Measurements from ENCODE around the gene GRHL1. TPM values are rescaled to one million over a fixed set of nuclear protein-coding genes. Genes with fewer than 3 reads are reported as not detected.

The GRHL1 gene
- total and polyA plus RNA-seq, 2 of the 4 experiments (the other 2 are of a cell fraction) = 0.18 to 0.21 TPM

GRCh38 chr2:10019174-10019573 lies 67.7 kb downstream of the GRHL1 start:
- H2BK120ac ChIP-seq (ENCODE audit: low read depth, low read length) = no peak overlapping the region
- no peak overlapping the region for H3K27ac ChIP-seq (ENCODE audit: insufficient read depth, low read length)
- intact Hi-C loops (cut with micrococcal nuclease) = no loop called here
- H2BK5ac ChIP-seq (ENCODE audit: low read depth, low read length, poor library complexity, severe bottlenecking) = no peak overlapping the region
- no peak overlapping the region for H3K9ac ChIP-seq (ENCODE audit: low read depth, low read length)
- no peak overlapping the region for H3K23ac ChIP-seq (ENCODE audit: low read depth, low read length)
- no peak overlapping the region for H2BK15ac ChIP-seq (ENCODE audit: low read depth, low read length)
- H3K4me3 ChIP-seq (ENCODE audit: insufficient read depth, low read depth, low read length) = no peak overlapping the region
- no peaks in the 10 kb centered on the region for H4K20me1 ChIP-seq (ENCODE audit: insufficient read depth, low read length)
- CTCF ChIA-PET = no interaction called here
- 92% methylated on average over 2 of the region's 8 CpGs; no CpG with 5 or more reads in 1 of the 2 experiments for WGBS, 2 experiments (ENCODE audit: extremely low coverage in 2 of 2, insufficient read length in 1 of 2)
- H3K4me2 ChIP-seq (ENCODE audit: low read depth, low read length) = no peak overlapping the region
- no peak overlapping the region for H3K56ac ChIP-seq (ENCODE audit: extremely low read depth, insufficient read depth, low read length)
- no peak overlapping the region for H2AK5ac ChIP-seq (ENCODE audit: low read depth, low read length)
- no peak overlapping the region for H4K8ac ChIP-seq (ENCODE audit: low read depth in 2 of 2, low read length in 2 of 2)
- POLR2A ChIA-PET (ENCODE audit: unreplicated experiment) = no interaction called here
- H3K4me1 ChIP-seq (ENCODE audit: control insufficient read depth, insufficient read depth, low read length) = peaks cover 2% of the 10 kb centered on the region; the same call in 1 of the 2 replicates
- peak overlapping the region; percentile 49 for H2AFZ ChIP-seq (replicated peaks; ENCODE audit: low read length, poor library complexity)
- BruUV-seq (replicated peaks) = no TSS peak
- H3K4ac ChIP-seq (ENCODE audit: low read depth, low read length) = no peak overlapping the region; the same call in 1 of the 2 replicates
- H2AK9ac ChIP-seq (replicated peaks; ENCODE audit: low read depth, low read length, poor library complexity) = peak overlapping the region; percentile 90
- no peaks in the 10 kb centered on the region for H3K79me1 ChIP-seq (ENCODE audit: low read depth in 1 of 2, low read length in 2 of 2)
- TF ChIP-seq CEBPB (IDR thresholded peaks at IDR 0.05; ENCODE audit: low read depth, low read length) = peak; percentile 71
- no peak for TF ChIP-seq MXI1 (IDR thresholded peaks at IDR 0.05; ENCODE audit: borderline replicate concordance, low read depth, low read length)
- dilution Hi-C loops (cut with HindIII; ENCODE audit: low sequenced_read_pairs, unreplicated experiment) = no loop called here
- DNase-seq (peak; percentile 37), ATAC-seq (ENCODE audit: low read depth) (no peak; the same call in 1 of the 2 replicates)
- H3K36me3 ChIP-seq (ENCODE audit: control insufficient read depth, insufficient read depth, low read length) = no peaks in the 10 kb centered on the region
- no peak overlapping the region for H2BK20ac ChIP-seq (ENCODE audit: low read depth, low read length)
- in situ Hi-C loops (cut with MboI; ENCODE audit: low sequenced_read_pairs) = no loop called here
- no peak overlapping the region for H4K91ac ChIP-seq (ENCODE audit: insufficient read depth, low read depth, low read length)
- peak overlapping the region; percentile 33; the same call in 1 of the 2 replicates for H3K18ac ChIP-seq (ENCODE audit: low read depth, low read length)
- H3K9me1 ChIP-seq (ENCODE audit: insufficient read depth, low read length) = 0 out of 2 replicates have a peak, but pooled peaks cover 6% of the 10 kb centered on the region
- peaks cover 8% of the 10 kb centered on the region; the same call in 1 of the 2 replicates for H3K27me3 ChIP-seq (ENCODE audit: control insufficient read depth, insufficient read depth, low read length)
- H3K14ac ChIP-seq (replicated peaks; ENCODE audit: low read depth, low read length) = no peak overlapping the region
- H3K9me3 ChIP-seq (ENCODE audit: control insufficient read depth, insufficient read depth, low read length) = peaks cover 5% of the 10 kb centered on the region
- no peak overlapping the region for H4K5ac ChIP-seq (ENCODE audit: low read depth, low read length)

All from IMR-90 (cell line).